GM19025 (cell line): ENCODE results near the gene THADA.
"Not testable (repeated sequence)": the region's sequence is repeated elsewhere in the genome, so short reads cannot be mapped to it uniquely, and the experiment has no call there.

ENCODE experiments used
- ATAC-seq: cut with Tn5 transposase; IDR thresholded peaks from one replicate; pipeline ENCODE4 v1.9.1; 2021; ENCODE audit warnings: mild to moderate bottlenecking, low read depth, moderate library complexity; ENCODE audit not compliant: unreplicated experiment

THADA gene

GRCh38 chr2:43314299-43314927 is 281.4 kb downstream of the THADA start:
- ATAC-seq = no peak

GRCh38 chr2:43313642-43314017 is 282.2 kb downstream of the THADA start:
- no peak for ATAC-seq

GRCh38 chr2:43312755-43313641 is 282.8 kb downstream of the THADA start:
- no peak for ATAC-seq

- no peak for ATAC-seq
These were observed 284.6 kb downstream of the THADA start for GRCh38 chr2:43311276-43311675.

- no peak for ATAC-seq
These were observed 285.9 kb downstream of the THADA start for GRCh38 chr2:43309935-43310334.

GRCh38 chr2:43307973-43308372 is 287.9 kb downstream of the THADA start:
- no peak for ATAC-seq

GRCh38 chr2:43307046-43307445 is 288.8 kb downstream of the THADA start:
- no peak for ATAC-seq

GRCh38 chr2:43306197-43306596 is 289.6 kb downstream of the THADA start:
- no peak for ATAC-seq

- ATAC-seq = no peak
These were observed 290.3 kb downstream of the THADA start for GRCh38 chr2:43305517-43305916.

- no peak for ATAC-seq
These were observed 290.8 kb downstream of the THADA start for GRCh38 chr2:43305012-43305411.

- ATAC-seq = no peak
These were observed 291.9 kb downstream of the THADA start for GRCh38 chr2:43303889-43304288.

- ATAC-seq = no peak
These were observed 292.8 kb downstream of the THADA start for GRCh38 chr2:43302961-43303494.

GRCh38 chr2:43302182-43302960 is 293.5 kb downstream of the THADA start:
- no peak for ATAC-seq

GRCh38 chr2:43300781-43301583 is 294.9 kb downstream of the THADA start:
- ATAC-seq = no peak

GRCh38 chr2:43300222-43300621 is 295.6 kb downstream of the THADA start:
- ATAC-seq = no peak

GRCh38 chr2:43298500-43298899 is 297.3 kb downstream of the THADA start:
- no peak for ATAC-seq

- ATAC-seq = not testable (repeated sequence)
These were observed 298.1 kb downstream of the THADA start for GRCh38 chr2:43297740-43298139.

GRCh38 chr2:43294973-43295603 is 300.8 kb downstream of the THADA start:
- ATAC-seq = no peak
